HL-60 (cell line): ENCODE results near the gene TNS2.

Experiments used
- TF ChIP-seq, protein P1 (sequence below): IDR thresholded peaks from one replicate; pipeline ENCODE4 v1.5.1; 2011; ENCODE audit warnings: low read length, control low read depth, inconsistent platforms; ENCODE audit not compliant: insufficient read depth
- TF ChIP-seq, protein P2 (sequence below): IDR thresholded peaks from 2 replicates; pipeline ENCODE4 v1.6.1; 2012; ENCODE audit warnings: low read depth; ENCODE audit not compliant: insufficient replicate concordance

DNA sequence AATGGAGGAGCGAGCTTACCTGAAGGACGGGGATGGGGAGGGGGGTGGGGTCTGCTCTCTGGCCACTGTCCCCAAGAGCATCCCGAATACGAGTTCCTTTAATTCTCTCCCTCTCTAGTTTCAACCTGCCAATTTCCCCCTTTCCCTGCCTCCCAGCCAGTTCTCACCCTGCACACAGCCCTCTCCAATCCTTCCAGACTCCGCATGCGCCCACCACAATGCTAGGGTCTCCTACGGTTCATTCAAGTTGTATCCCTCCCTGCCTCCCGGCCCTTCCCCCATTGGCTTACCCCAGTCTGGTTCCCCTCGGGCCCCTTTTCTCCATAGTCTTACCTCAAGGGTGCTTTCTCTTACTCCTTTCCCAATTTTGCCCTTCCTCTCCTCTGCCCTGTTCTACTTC lies 46.9 kb downstream of the TNS2 start:
- TF ChIP-seq, protein P1, sequence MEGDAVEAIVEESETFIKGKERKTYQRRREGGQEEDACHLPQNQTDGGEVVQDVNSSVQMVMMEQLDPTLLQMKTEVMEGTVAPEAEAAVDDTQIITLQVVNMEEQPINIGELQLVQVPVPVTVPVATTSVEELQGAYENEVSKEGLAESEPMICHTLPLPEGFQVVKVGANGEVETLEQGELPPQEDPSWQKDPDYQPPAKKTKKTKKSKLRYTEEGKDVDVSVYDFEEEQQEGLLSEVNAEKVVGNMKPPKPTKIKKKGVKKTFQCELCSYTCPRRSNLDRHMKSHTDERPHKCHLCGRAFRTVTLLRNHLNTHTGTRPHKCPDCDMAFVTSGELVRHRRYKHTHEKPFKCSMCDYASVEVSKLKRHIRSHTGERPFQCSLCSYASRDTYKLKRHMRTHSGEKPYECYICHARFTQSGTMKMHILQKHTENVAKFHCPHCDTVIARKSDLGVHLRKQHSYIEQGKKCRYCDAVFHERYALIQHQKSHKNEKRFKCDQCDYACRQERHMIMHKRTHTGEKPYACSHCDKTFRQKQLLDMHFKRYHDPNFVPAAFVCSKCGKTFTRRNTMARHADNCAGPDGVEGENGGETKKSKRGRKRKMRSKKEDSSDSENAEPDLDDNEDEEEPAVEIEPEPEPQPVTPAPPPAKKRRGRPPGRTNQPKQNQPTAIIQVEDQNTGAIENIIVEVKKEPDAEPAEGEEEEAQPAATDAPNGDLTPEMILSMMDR, result no peak
- TF ChIP-seq, protein P2, sequence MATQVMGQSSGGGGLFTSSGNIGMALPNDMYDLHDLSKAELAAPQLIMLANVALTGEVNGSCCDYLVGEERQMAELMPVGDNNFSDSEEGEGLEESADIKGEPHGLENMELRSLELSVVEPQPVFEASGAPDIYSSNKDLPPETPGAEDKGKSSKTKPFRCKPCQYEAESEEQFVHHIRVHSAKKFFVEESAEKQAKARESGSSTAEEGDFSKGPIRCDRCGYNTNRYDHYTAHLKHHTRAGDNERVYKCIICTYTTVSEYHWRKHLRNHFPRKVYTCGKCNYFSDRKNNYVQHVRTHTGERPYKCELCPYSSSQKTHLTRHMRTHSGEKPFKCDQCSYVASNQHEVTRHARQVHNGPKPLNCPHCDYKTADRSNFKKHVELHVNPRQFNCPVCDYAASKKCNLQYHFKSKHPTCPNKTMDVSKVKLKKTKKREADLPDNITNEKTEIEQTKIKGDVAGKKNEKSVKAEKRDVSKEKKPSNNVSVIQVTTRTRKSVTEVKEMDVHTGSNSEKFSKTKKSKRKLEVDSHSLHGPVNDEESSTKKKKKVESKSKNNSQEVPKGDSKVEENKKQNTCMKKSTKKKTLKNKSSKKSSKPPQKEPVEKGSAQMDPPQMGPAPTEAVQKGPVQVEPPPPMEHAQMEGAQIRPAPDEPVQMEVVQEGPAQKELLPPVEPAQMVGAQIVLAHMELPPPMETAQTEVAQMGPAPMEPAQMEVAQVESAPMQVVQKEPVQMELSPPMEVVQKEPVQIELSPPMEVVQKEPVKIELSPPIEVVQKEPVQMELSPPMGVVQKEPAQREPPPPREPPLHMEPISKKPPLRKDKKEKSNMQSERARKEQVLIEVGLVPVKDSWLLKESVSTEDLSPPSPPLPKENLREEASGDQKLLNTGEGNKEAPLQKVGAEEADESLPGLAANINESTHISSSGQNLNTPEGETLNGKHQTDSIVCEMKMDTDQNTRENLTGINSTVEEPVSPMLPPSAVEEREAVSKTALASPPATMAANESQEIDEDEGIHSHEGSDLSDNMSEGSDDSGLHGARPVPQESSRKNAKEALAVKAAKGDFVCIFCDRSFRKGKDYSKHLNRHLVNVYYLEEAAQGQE, result no peak
